ENCODE results near the gene KATNA1.
A peak's percentile ranks its signal among the peaks of the same experiment; 100 is the strongest.

Gene KATNA1

GRCh38 chr6:149581349-149581748 is 67.2 kb downstream of the KATNA1 start:
- no peak for DNase-seq (ENCODE audit: low read depth, low spot score)
- in situ Hi-C loops (cut with HindIII; ENCODE audit: low sequenced_read_pairs), result no loop called here
- no peak for TF ChIP-seq CTCF (IDR thresholded peaks at IDR 0.05; ENCODE audit: low read depth, low read length)
- no peak overlapping the region for H3K4me3 ChIP-seq (ENCODE audit: low read depth, low read length)

- TF ChIP-seq CTCF (IDR thresholded peaks at IDR 0.05; ENCODE audit: low read depth, low read length), result no peak
- no peak for DNase-seq (ENCODE audit: low read depth, low spot score)
Observed at GRCh38 chr6:149580880-149581279, 67.6 kb downstream of the KATNA1 start.

GRCh38 chr6:149567945-149568585 is 80.4 kb downstream of the KATNA1 start:
- TF ChIP-seq CTCF (IDR thresholded peaks at IDR 0.05; ENCODE audit: low read depth, low read length), result no peak
- DNase-seq (ENCODE audit: low read depth, low spot score), result no peak
- in situ Hi-C loops (cut with HindIII; ENCODE audit: low sequenced_read_pairs), result no loop called here
- H3K4me3 ChIP-seq (ENCODE audit: low read depth, low read length), result no peak overlapping the region

More at GRCh38 chr6:149580880-149581279, 67.6 kb downstream of the KATNA1 start:
- in situ Hi-C loops (cut with HindIII; ENCODE audit: low sequenced_read_pairs), result no loop called here
- H3K4me3 ChIP-seq (ENCODE audit: low read depth, low read length), result no peak overlapping the region

GRCh38 chr6:149567194-149567586 is 81.3 kb downstream of the KATNA1 start:
- TF ChIP-seq CTCF (IDR thresholded peaks at IDR 0.05; ENCODE audit: low read depth, low read length), result no peak
- in situ Hi-C loops (cut with HindIII; ENCODE audit: low sequenced_read_pairs), result no loop called here
- DNase-seq (ENCODE audit: low read depth, low spot score), result no peak
- peak overlapping the region; percentile 87 for H3K4me3 ChIP-seq (ENCODE audit: low read depth, low read length)

GRCh38 chr6:149566410-149567193 is 81.9 kb downstream of the KATNA1 start:
- in situ Hi-C loops (cut with HindIII; ENCODE audit: low sequenced_read_pairs), result no loop called here
- TF ChIP-seq CTCF (IDR thresholded peaks at IDR 0.05; ENCODE audit: low read depth, low read length), result no peak
- peak overlapping the region; percentile 87 for H3K4me3 ChIP-seq (ENCODE audit: low read depth, low read length)
- DNase-seq (ENCODE audit: low read depth, low spot score), result peak; percentile 33

GRCh38 chr6:149565527-149566409 is 82.7 kb downstream of the KATNA1 start, which contains the start of gene GINM1:
Gene GINM1 (plus strand): TSS chr6:149566375. CDS start chr6:149566415, 40 bp downstream.
- DNase-seq (ENCODE audit: low read depth, low spot score), result peak; percentile 96
- in situ Hi-C loops (cut with HindIII; ENCODE audit: low sequenced_read_pairs), result no loop called here
- H3K4me3 ChIP-seq (ENCODE audit: low read depth, low read length), result peak within 1 kb of the TSS; percentile 87
- peak; percentile 85 for TF ChIP-seq CTCF (IDR thresholded peaks at IDR 0.05; ENCODE audit: low read depth, low read length)

Measured in astrocyte of the spinal cord (primary cell).